ENCODE data around the gene MAP3K14. TPM values are rescaled to one million over a fixed set of nuclear protein-coding genes. Genes with fewer than 3 reads are reported as not detected.

The MAP3K14 gene
- polyA plus RNA-seq, 3 donors, result 1.4 to 29.9 (median 3.8) TPM

DNA sequence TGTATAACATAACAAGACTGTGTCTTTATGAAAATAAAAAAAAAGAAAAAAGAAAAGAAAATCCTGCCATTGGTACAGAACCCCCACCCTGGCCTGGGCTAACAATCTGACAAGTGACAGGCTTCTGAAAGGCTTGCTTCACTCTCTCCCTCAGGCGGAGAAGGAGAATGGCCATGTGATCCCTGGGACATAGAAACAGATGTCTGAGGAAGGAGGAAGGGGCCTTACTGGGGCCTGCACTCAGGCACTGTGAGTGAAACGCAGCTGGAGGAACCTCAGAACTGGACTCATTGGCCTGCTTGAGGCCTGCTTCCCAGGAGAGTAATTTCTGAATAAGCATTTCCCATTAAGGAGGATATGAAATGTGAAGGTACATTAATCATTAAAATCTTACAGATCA is 17.5 kb downstream of the MAP3K14 start:
- peak overlapping the region; percentile 44 to 59 for H3K27ac ChIP-seq (ENCODE audit: low read depth in 1 of 2, low read length in 2 of 2)
- no peaks in the 10 kb centered on the region for H3K36me3 ChIP-seq (replicated peaks in 1 of 2; ENCODE audit: control insufficient read depth in 1 of 2, insufficient read depth in 2 of 2, low read length in 2 of 2)
- no peaks in the 10 kb centered on the region for H3K27me3 ChIP-seq (ENCODE audit: control insufficient read depth in 2 of 2, insufficient read depth in 2 of 2, low read length in 2 of 2)
- no peak overlapping the region for H3K9ac ChIP-seq (ENCODE audit: insufficient read depth, low read length, poor library complexity, severe bottlenecking)
- Mint-ChIP-seq H3K27ac (peak overlapping the region; percentile 55 to 89 (median 77)), H3K4me1 (peaks cover 88% of the 10 kb centered on the region), H3K4me3 (no peak overlapping the region), H3K27me3 (ENCODE audit: low read depth in 3 of 3) (peaks cover 0 to 2% (median 0%) of the 10 kb centered on the region in 3 donors), H3K36me3 (peaks cover 27 to 32% of the 10 kb centered on the region in 2 donors), H3K9me3 (peaks cover 0 to 3% (median 0%) of the 10 kb centered on the region in 7 donors)
- H4K20me1 ChIP-seq (ENCODE audit: insufficient read depth, low read length), result peaks cover 35% of the 10 kb centered on the region
- intact Hi-C loops (cut with micrococcal nuclease), result no loop called here
- TF ChIP-seq CTCF (IDR thresholded peaks at IDR 0.05), result no peak
- peaks cover 86% of the 10 kb centered on the region for H3K79me2 ChIP-seq (ENCODE audit: insufficient read depth, low read length)
- no CpG with 5 or more reads among the region's 2 CpGs for WGBS (ENCODE audit: insufficient coverage)
- H3K4me3 ChIP-seq (replicated peaks in 1 of 3; ENCODE audit: low read depth in 2 of 3, low read length in 3 of 3), result no peak overlapping the region
- H3K4me1 ChIP-seq (ENCODE audit: control insufficient read depth in 1 of 2, insufficient read depth in 2 of 2, low read length in 2 of 2), result peaks cover 83 to 95% of the 10 kb centered on the region in 2 donors
- no peak overlapping the region for H2AFZ ChIP-seq (ENCODE audit: insufficient read depth, low read depth, low read length, poor library complexity, severe bottlenecking)
- H3K4me2 ChIP-seq (replicated peaks; ENCODE audit: extremely low read depth, low read length, poor library complexity, severe bottlenecking), result peak overlapping the region; percentile 36
- no peaks in the 10 kb centered on the region for H3K9me3 ChIP-seq (replicated peaks in 1 of 2; ENCODE audit: control insufficient read depth in 1 of 2, insufficient read depth in 1 of 2, low read length in 2 of 2)
- peak; percentile 48 to 68 (median 64) for DNase-seq

DNA sequence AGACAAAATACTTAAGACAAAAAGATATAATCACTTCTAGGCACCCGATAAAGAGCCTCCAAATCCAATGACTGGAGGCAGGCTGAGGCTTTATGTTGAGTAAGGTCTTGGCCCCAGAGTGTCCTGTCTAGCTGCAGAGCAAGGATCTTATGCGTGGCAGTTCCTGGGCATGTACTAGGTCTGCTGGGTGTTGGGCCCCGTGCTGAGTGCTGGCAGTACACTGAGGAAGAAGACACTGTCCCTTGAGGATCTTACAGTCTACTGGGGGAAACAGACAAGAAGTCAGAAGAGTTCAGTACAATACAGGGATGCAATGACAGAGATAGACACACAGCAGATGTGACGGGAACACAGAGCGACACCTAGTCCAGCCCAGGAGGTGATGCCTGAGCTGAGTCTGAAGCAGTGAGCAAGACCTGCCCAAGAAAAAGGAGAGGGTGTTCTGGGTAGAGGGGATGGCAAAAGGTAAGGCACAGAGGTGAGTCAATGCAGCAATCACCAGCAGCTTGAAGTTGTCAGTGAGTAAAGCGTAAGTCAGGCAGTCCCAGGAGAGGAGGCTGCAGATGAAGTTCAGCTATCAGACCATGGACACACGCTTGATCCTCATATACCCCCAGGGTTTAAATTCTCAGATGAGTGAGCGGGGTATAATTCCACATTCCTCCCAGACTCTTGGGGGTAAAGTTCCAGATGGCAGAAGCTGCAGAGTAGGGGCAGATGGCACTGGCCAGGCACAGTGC is 18.1 kb downstream of the MAP3K14 start:
- Histone ChIP-seq H3K4me3 (replicated peaks in 1 of 3; ENCODE audit: low read depth in 2 of 3, low read length in 3 of 3) (no peak overlapping the region), H3K4me2 (replicated peaks; ENCODE audit: extremely low read depth, low read length, poor library complexity, severe bottlenecking) (peak overlapping the region; percentile 25), H3K9ac (ENCODE audit: insufficient read depth, low read length, poor library complexity, severe bottlenecking) (no peak overlapping the region), H3K4me1 (ENCODE audit: control insufficient read depth in 1 of 2, insufficient read depth in 2 of 2, low read length in 2 of 2) (peaks cover 88 to 98% of the 10 kb centered on the region in 2 donors), H3K36me3 (replicated peaks in 1 of 2; ENCODE audit: control insufficient read depth in 1 of 2, insufficient read depth in 2 of 2, low read length in 2 of 2) (no peaks in the 10 kb centered on the region), H2AFZ (ENCODE audit: insufficient read depth, low read depth, low read length, poor library complexity, severe bottlenecking) (no peak overlapping the region), H4K20me1 (ENCODE audit: insufficient read depth, low read length) (peaks cover 37% of the 10 kb centered on the region), H3K9me3 (replicated peaks in 1 of 2; ENCODE audit: control insufficient read depth in 1 of 2, insufficient read depth in 1 of 2, low read length in 2 of 2) (no peaks in the 10 kb centered on the region), H3K27ac (ENCODE audit: low read depth in 1 of 2, low read length in 2 of 2) (peak overlapping the region; percentile 44 to 59), H3K27me3 (ENCODE audit: control insufficient read depth in 2 of 2, insufficient read depth in 2 of 2, low read length in 2 of 2) (no peaks in the 10 kb centered on the region), H3K79me2 (ENCODE audit: insufficient read depth, low read length) (peaks cover 86% of the 10 kb centered on the region)
- 90% methylated on average over 5 of the region's 8 CpGs for WGBS (ENCODE audit: insufficient coverage)
- intact Hi-C loops (cut with micrococcal nuclease), result no loop called here
- Mint-ChIP-seq H3K9me3 (peaks cover 0 to 3% (median 0%) of the 10 kb centered on the region in 7 donors), H3K4me1 (peaks cover 93% of the 10 kb centered on the region), H3K4me3 (peak overlapping the region in 1 of 2 donors; percentile 2), H3K27ac (peak overlapping the region; percentile 22 to 89 (median 77)), H3K27me3 (ENCODE audit: low read depth in 3 of 3) (peaks cover 0 to 2% (median 0%) of the 10 kb centered on the region in 3 donors), H3K36me3 (peaks cover 23 to 37% of the 10 kb centered on the region in 2 donors)
- TF ChIP-seq CTCF (IDR thresholded peaks at IDR 0.05), result no peak
- no peak for DNase-seq
